ENCODE data around the gene EXO5.
A peak's percentile ranks its signal among the peaks of the same experiment; 100 is the strongest.

Gene EXO5

DNA sequence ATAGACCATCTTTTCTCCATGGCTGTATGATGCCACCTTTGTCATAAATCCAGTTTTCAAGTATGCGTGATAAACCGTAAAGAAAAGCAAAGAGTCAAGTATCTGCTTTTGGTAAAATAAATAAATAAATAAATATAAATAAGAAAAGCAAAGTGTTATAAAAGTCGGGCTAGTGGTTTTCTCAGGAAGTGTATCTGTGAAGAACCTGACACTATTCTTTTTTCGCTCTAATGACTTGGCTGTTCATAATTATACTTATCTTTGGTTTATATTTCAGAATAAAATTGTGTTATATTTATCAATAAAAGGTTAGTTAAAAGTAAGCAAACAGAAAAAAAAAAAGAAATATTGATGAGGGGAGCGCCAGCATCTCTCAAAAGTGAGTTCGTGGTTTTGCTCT, 594 bp upstream of the EXO5 start:
- Histone ChIP-seq H3K27me3 (ENCODE audit: insufficient read depth, low read length) (peaks cover 16% of the 10 kb centered on the region), H3K9me3 (ENCODE audit: insufficient read depth, low read depth, low read length) (peaks cover 2% of the 10 kb centered on the region; the same call in 1 of the 2 replicates), H3K36me3 (ENCODE audit: insufficient read depth, low read length) (peaks cover 5% of the 10 kb centered on the region; the same call in 1 of the 2 replicates), H3K27ac (ENCODE audit: low read depth, low read length) (no peak overlapping the region), H3K9ac (ENCODE audit: low read depth, low read length) (peak overlapping the region; percentile 77), H3K4me3 (ENCODE audit: low read length) (peak overlapping the region; percentile 75), H3K4me1 (ENCODE audit: insufficient read depth, low read length) (peaks cover 7% of the 10 kb centered on the region; the same call in 1 of the 2 replicates)
- 58% methylated on average over 4 of the region's 6 CpGs for WGBS

DNA sequence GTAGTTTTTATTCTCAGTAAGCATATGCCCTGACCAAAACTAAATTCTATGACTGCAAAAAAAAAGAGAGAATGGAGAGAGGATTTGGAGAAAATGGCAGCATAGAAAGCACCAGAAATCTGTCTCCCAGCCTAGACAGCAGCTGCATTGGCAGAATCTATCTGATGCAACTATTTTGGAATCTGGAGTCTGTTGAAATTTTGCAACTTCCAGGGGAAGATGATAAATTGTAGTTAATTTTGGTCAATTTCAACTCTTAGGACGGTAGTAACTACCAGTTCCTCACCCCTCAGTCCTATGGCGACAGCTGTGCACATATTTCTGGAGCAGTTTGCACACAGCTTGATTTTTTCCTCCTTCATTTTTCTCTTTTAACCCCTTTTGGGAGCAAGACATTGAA, 10.9 kb downstream of the EXO5 start:
- no peaks in the 10 kb centered on the region for H3K4me1 ChIP-seq (ENCODE audit: insufficient read depth, low read length)
- H3K9ac ChIP-seq (ENCODE audit: low read depth, low read length) = no peak overlapping the region
- H3K9me3 ChIP-seq (ENCODE audit: insufficient read depth, low read depth, low read length) = peaks cover 16% of the 10 kb centered on the region
- H3K27ac ChIP-seq (ENCODE audit: low read depth, low read length) = no peak overlapping the region
- no peak overlapping the region for H3K4me3 ChIP-seq (ENCODE audit: low read length)
- peaks cover 20% of the 10 kb centered on the region for H3K36me3 ChIP-seq (ENCODE audit: insufficient read depth, low read length)
- H3K27me3 ChIP-seq (ENCODE audit: insufficient read depth, low read length) = no peaks in the 10 kb centered on the region
- WGBS = 91% methylated on average over 2 of the region's 2 CpGs

DNA sequence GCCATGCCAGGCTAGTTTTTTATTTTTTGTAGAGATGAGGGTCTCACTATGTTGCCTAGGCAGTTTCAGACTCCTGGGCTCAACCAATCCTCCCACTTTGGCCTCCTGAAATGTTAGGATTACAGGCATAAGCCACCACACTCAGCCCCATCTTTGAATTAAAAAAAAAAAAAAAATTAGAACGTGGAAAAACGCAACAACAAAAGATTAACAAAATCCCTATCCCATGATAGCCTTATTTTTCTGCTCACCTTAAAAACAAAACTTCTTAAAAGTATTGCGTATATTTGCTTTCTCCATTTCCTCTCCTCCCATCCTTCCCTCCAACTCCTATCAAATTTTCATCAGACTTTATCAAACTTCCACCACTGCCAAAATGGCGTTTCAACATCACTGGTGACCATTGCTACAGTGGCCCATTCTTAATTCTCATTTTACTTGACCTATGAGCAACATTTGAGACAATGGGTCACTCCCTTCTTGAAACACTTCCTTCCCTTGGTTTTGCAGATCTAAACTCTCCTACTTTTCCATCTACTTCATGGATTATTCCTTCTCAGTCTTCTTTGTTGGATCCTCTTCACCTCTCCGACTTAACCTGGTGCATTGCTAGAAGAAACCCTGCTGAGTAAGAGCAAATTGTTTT, 22.3 kb downstream of the EXO5 start:
- peak overlapping the region; percentile 72 for H3K4me3 ChIP-seq (ENCODE audit: low read length)
- 68% methylated on average over 5 of the region's 5 CpGs for WGBS
- H3K9me3 ChIP-seq (ENCODE audit: insufficient read depth, low read depth, low read length) = peaks cover 3% of the 10 kb centered on the region
- peak overlapping the region; percentile 82 for H3K9ac ChIP-seq (ENCODE audit: low read depth, low read length)
- no peaks in the 10 kb centered on the region; the same call in 1 of the 2 replicates for H3K36me3 ChIP-seq (ENCODE audit: insufficient read depth, low read length)
- no peaks in the 10 kb centered on the region for H3K4me1 ChIP-seq (ENCODE audit: insufficient read depth, low read length)
- H3K27me3 ChIP-seq (ENCODE audit: insufficient read depth, low read length) = no peaks in the 10 kb centered on the region
- H3K27ac ChIP-seq (ENCODE audit: low read depth, low read length) = peak overlapping the region; percentile 67

DNA sequence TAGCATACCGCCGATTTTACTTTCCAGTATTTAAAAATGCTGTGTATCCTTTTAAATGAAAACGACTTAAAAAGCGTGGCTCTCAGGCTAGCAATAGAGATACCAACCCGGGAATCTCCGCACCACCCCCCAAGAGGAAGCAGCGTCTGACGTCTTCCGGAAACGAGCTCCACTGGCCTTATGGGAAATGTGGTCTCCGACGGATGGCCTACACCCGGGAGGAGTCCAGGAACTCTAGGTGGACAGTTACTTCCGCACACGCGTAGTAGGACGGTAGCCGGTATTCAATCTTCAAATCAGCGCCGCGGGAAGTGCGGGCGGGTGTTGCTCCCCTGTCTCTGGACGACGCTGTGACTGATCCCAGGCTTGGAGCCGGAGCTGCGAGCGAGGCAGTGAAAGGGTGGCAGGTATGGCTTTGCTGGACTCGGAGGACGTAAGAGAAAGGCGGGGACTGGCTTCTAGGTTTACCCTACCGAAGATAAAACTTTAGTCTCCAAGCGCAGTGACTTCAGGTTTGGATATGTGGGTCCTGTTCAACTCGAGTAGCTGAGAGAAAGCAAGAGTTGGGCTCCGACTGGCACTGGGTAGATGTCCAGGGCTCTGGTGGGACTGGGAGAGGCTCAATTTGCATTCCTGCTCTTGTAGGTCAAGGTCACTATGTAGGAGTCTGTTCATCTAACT, 23.0 kb downstream of the EXO5 start, which contains the start of gene ZNF684:
Gene ZNF684 (plus strand): TSS at position 257 of the 681 bp plus-strand sequence. CDS start 1,530 bp downstream, outside the sequence.
- Histone ChIP-seq H3K4me1 (ENCODE audit: insufficient read depth, low read length) (no peaks in the 10 kb centered on the region), H3K27ac (ENCODE audit: low read depth, low read length) (peak within 1 kb of the TSS; percentile 67), H3K4me3 (ENCODE audit: low read length) (peak within 1 kb of the TSS; percentile 72), H3K36me3 (ENCODE audit: insufficient read depth, low read length) (no peaks in the 10 kb centered on the region; the same call in 1 of the 2 replicates), H3K9me3 (ENCODE audit: insufficient read depth, low read depth, low read length) (no peaks in the 10 kb centered on the region), H3K27me3 (ENCODE audit: insufficient read depth, low read length) (no peaks in the 10 kb centered on the region), H3K9ac (ENCODE audit: low read depth, low read length) (peak within 1 kb of the TSS; percentile 82)
- under 1% methylated on average over 35 of the region's 35 CpGs for WGBS

DNA sequence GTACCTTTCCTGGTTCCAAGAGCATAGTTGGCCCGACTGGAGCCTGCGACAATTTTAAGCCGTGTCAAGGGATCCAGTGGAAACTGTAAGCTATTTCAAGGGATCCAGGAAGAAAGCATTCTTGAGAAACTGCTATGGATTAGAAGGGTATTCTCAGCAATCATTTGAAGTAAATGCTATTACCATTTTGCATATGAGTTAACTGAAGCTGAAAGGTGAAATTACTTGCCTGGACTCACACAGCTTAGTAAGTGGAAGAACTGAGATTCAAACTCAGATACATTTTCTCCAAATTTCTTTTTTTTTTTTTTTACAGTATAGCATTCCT, 23.5 kb downstream of the EXO5 start:
- Histone ChIP-seq H3K27me3 (ENCODE audit: insufficient read depth, low read length) (no peaks in the 10 kb centered on the region), H3K4me1 (ENCODE audit: insufficient read depth, low read length) (no peaks in the 10 kb centered on the region), H3K27ac (ENCODE audit: low read depth, low read length) (no peak overlapping the region), H3K36me3 (ENCODE audit: insufficient read depth, low read length) (no peaks in the 10 kb centered on the region; the same call in 1 of the 2 replicates), H3K9me3 (ENCODE audit: insufficient read depth, low read depth, low read length) (no peaks in the 10 kb centered on the region), H3K9ac (ENCODE audit: low read depth, low read length) (peak overlapping the region; percentile 82), H3K4me3 (ENCODE audit: low read length) (peak overlapping the region; percentile 72)
- WGBS = 12% methylated on average over 3 of the region's 3 CpGs

DNA sequence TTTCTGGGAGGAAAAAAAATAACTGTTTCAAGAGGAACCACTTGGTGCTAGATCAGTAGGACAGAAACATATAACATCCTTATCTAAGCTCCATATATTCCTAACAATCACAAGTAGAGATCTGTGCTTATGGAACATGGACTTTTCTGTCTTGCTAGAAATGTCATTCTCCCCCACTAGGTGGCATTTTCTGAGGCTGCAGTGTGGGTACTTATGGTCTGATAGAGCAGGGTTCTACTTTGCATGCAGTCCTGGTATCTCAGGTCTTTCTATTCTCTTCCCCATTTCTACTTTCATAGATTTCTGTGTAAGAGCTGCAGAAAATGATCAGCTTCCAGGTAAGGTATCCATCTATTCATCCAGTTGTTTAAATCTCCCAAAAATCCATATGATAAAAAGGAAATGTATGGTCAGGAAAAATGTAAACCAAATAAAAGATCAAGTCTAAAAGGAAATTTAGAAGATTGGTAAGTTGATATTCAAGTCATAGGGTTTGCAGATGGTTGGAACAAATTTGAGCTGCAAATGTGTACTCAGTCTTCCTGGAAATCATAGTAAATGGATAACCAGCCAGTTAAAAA, 24.4 kb downstream of the EXO5 start:
- Histone ChIP-seq H3K27ac (ENCODE audit: low read depth, low read length) (no peak overlapping the region), H3K4me1 (ENCODE audit: insufficient read depth, low read length) (no peaks in the 10 kb centered on the region), H3K27me3 (ENCODE audit: insufficient read depth, low read length) (no peaks in the 10 kb centered on the region), H3K36me3 (ENCODE audit: insufficient read depth, low read length) (no peaks in the 10 kb centered on the region; the same call in 1 of the 2 replicates), H3K4me3 (ENCODE audit: low read length) (peak overlapping the region; percentile 72; the same call in 1 of the 2 replicates), H3K9ac (ENCODE audit: low read depth, low read length) (no peak overlapping the region), H3K9me3 (ENCODE audit: insufficient read depth, low read depth, low read length) (no peaks in the 10 kb centered on the region)

DNA sequence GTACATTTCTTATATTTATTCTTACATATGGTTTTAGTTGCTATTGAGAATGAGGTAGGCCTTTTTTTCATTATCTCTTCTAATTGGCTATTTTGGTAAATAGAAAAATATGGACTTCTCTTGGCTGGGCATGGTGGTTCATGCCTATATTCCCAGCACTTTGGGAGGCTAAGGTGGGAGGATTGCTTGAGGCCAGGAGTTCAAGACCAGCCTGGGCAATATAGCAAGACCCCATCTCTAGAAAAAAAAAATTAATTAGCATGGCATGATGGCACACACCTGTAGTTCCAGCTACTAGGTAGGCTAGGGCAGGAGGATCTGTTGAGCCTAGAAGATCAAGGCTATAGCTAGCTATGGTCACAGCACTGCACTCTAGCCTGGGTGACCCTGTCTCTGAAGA, 26.0 kb downstream of the EXO5 start:
- Histone ChIP-seq H3K36me3 (ENCODE audit: insufficient read depth, low read length) (no peaks in the 10 kb centered on the region; the same call in 1 of the 2 replicates), H3K4me1 (ENCODE audit: insufficient read depth, low read length) (no peaks in the 10 kb centered on the region)

DNA sequence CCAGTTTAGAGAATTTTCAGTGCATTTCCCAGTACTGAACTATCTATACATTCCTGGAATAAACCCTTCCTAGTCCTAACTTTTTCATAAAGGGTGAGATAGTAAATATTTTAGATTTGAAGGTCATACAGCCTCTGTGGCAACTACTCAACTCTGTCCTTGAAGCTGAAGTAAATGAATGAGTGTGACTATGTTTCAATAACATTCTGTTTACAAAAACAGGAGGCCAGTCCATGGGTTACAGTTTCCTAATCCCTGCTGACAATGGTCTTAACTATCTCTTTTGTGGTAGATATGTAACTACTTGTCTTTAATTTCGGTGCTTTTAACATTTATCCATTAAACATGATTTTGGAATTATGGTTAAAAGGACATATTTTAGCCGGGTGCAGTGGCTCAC, 27.2 kb downstream of the EXO5 start:
- no peak overlapping the region for H3K27ac ChIP-seq (ENCODE audit: low read depth, low read length)
- 83% methylated on average over 1 of the region's 2 CpGs for WGBS
- H3K36me3 ChIP-seq (ENCODE audit: insufficient read depth, low read length) = no peaks in the 10 kb centered on the region; the same call in none of the 2 replicates
- no peaks in the 10 kb centered on the region for H3K9me3 ChIP-seq (ENCODE audit: insufficient read depth, low read depth, low read length)
- H3K9ac ChIP-seq (ENCODE audit: low read depth, low read length) = no peak overlapping the region
- H3K27me3 ChIP-seq (ENCODE audit: insufficient read depth, low read length) = no peaks in the 10 kb centered on the region
- no peak overlapping the region for H3K4me3 ChIP-seq (ENCODE audit: low read length)
- no peaks in the 10 kb centered on the region for H3K4me1 ChIP-seq (ENCODE audit: insufficient read depth, low read length)

More for the DNA sequence above, 26.0 kb downstream of the EXO5 start:
- Histone ChIP-seq H3K9me3 (ENCODE audit: insufficient read depth, low read depth, low read length) (no peaks in the 10 kb centered on the region), H3K4me3 (ENCODE audit: low read length) (no peak overlapping the region), H3K27ac (ENCODE audit: low read depth, low read length) (no peak overlapping the region), H3K27me3 (ENCODE audit: insufficient read depth, low read length) (no peaks in the 10 kb centered on the region), H3K9ac (ENCODE audit: low read depth, low read length) (no peak overlapping the region)

DNA sequence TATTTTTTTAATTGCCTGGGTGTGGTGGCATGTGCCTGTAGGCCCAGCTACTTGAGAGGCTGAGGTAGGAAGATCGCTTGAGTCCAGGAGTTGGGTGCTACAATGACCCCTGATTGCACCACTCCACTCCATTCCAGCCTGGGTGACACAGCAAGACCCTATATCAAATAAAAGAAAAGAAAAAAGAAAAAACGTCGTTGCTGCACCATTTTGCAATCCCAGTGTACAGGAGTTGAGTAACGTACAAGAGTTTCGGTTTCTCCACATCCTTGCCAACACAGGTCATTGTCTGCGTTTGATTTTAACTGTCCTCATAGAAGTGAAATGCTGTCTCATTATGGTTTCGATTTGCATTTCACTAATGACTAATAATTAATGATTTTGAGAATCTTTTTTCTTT, 30.8 kb downstream of the EXO5 start:
- Histone ChIP-seq H3K36me3 (ENCODE audit: insufficient read depth, low read length) (peaks cover 22% of the 10 kb centered on the region), H3K27me3 (ENCODE audit: insufficient read depth, low read length) (no peaks in the 10 kb centered on the region), H3K9me3 (ENCODE audit: insufficient read depth, low read depth, low read length) (no peaks in the 10 kb centered on the region), H3K4me3 (ENCODE audit: low read length) (no peak overlapping the region), H3K4me1 (ENCODE audit: insufficient read depth, low read length) (no peaks in the 10 kb centered on the region), H3K27ac (ENCODE audit: low read depth, low read length) (no peak overlapping the region), H3K9ac (ENCODE audit: low read depth, low read length) (no peak overlapping the region)
- WGBS = 79% methylated on average over 6 of the region's 7 CpGs

DNA sequence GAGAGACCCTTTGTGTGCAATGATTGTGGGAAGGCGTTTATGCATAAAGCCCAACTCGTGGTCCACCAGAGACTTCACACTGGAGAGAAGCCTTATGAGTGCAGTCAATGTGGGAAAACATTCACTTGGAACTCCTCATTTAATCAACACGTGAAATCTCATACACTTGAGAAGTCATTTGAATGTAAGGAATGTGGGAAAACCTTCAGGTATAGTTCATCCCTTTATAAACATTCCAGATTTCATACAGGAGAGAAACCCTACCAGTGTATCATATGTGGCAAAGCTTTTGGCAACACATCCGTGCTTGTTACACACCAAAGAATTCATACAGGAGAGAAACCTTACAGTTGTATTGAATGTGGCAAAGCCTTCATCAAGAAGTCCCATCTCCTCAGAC, 38.4 kb downstream of the EXO5 start:
- no peak overlapping the region for H3K9ac ChIP-seq (ENCODE audit: low read depth, low read length)
- no peaks in the 10 kb centered on the region for H3K27me3 ChIP-seq (ENCODE audit: insufficient read depth, low read length)
- no peaks in the 10 kb centered on the region for H3K4me1 ChIP-seq (ENCODE audit: insufficient read depth, low read length)
- 100% methylated on average over 3 of the region's 4 CpGs for WGBS
- no peak overlapping the region for H3K27ac ChIP-seq (ENCODE audit: low read depth, low read length)
- H3K9me3 ChIP-seq (ENCODE audit: insufficient read depth, low read depth, low read length) = peaks cover 16% of the 10 kb centered on the region
- peaks cover 50% of the 10 kb centered on the region for H3K36me3 ChIP-seq (ENCODE audit: insufficient read depth, low read length)
- H3K4me3 ChIP-seq (ENCODE audit: low read length) = no peak overlapping the region

DNA sequence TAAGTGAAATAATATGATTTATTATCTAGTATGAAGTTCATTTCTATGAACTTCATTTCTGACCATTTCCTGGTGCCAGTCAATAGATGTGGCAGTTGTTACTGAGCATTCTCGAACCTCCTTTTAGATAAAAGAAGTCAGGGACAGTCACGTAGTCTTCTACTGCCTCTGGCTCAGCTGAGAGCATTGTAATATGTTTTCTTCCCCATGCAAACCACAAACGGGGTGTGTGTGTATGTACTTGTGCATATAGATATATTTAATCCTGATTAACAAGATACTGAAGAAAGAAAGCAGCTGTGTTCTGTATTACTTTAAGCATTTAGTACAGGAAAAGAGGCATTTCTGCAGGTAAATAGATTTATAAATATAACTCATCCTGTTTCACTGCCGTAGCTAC, 44.5 kb downstream of the EXO5 start:
- Histone ChIP-seq H3K36me3 (ENCODE audit: insufficient read depth, low read length) (no peaks in the 10 kb centered on the region), H3K27ac (ENCODE audit: low read depth, low read length) (no peak overlapping the region), H3K9ac (ENCODE audit: low read depth, low read length) (no peak overlapping the region), H3K4me3 (ENCODE audit: low read length) (no peak overlapping the region), H3K9me3 (ENCODE audit: insufficient read depth, low read depth, low read length) (no peaks in the 10 kb centered on the region), H3K4me1 (ENCODE audit: insufficient read depth, low read length) (no peaks in the 10 kb centered on the region), H3K27me3 (ENCODE audit: insufficient read depth, low read length) (no peaks in the 10 kb centered on the region)
- 100% methylated on average over 2 of the region's 4 CpGs for WGBS

Data from HUES64 (cell line).